ENCODE data around the gene PHACTR2.

Gene PHACTR2

GRCh38 chr6:143675946-143676345, 1.8 kb upstream of the PHACTR2 start:
- TF ChIP-seq, protein P1, sequence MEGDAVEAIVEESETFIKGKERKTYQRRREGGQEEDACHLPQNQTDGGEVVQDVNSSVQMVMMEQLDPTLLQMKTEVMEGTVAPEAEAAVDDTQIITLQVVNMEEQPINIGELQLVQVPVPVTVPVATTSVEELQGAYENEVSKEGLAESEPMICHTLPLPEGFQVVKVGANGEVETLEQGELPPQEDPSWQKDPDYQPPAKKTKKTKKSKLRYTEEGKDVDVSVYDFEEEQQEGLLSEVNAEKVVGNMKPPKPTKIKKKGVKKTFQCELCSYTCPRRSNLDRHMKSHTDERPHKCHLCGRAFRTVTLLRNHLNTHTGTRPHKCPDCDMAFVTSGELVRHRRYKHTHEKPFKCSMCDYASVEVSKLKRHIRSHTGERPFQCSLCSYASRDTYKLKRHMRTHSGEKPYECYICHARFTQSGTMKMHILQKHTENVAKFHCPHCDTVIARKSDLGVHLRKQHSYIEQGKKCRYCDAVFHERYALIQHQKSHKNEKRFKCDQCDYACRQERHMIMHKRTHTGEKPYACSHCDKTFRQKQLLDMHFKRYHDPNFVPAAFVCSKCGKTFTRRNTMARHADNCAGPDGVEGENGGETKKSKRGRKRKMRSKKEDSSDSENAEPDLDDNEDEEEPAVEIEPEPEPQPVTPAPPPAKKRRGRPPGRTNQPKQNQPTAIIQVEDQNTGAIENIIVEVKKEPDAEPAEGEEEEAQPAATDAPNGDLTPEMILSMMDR (IDR thresholded peaks at IDR 0.05; ENCODE audit: control insufficient read depth, insufficient read depth, low read depth, low read length, missing control alignments) = no peak
- DNase-seq (ENCODE audit: low read depth) = no peak
- H3K4me3 ChIP-seq (ENCODE audit: control insufficient read depth, low read depth, low read length) = no peak overlapping the region

- TF ChIP-seq, protein P1 (IDR thresholded peaks at IDR 0.05; ENCODE audit: control insufficient read depth, insufficient read depth, low read depth, low read length, missing control alignments) = no peak
- H3K4me3 ChIP-seq (ENCODE audit: control insufficient read depth, low read depth, low read length) = no peak overlapping the region
- DNase-seq (ENCODE audit: low read depth) = no peak
Observed at GRCh38 chr6:143676437-143677045, 1.2 kb upstream of the PHACTR2 start.

DNA sequence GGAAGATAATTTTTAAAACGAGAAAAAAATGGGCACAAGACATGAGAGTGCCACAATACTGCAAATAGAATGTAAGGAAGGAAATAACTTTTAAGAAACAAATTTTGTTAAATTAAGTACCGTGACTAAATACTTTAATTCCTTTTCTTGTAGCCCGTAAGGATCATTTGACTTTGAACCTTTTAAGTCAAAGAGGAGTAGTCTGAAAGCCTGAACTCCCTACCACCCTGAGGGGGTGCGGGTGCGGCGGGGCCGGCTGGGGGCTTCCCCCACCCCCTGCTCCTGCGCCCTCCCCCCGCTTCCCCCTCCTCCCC, 231 bp upstream of the PHACTR2 start:
- peak overlapping the region; percentile 62 for H3K4me3 ChIP-seq (ENCODE audit: control insufficient read depth, low read depth, low read length)
- TF ChIP-seq, protein P1 (IDR thresholded peaks at IDR 0.05; ENCODE audit: control insufficient read depth, insufficient read depth, low read depth, low read length, missing control alignments) = no peak
- no peak for DNase-seq (ENCODE audit: low read depth)

GRCh38 chr6:143679041-143679440, 1.3 kb downstream of the PHACTR2 start:
- TF ChIP-seq, protein P1 (IDR thresholded peaks at IDR 0.05; ENCODE audit: control insufficient read depth, insufficient read depth, low read depth, low read length, missing control alignments) = no peak
- DNase-seq (ENCODE audit: low read depth) = no peak
- H3K4me3 ChIP-seq (ENCODE audit: control insufficient read depth, low read depth, low read length) = peak overlapping the region; percentile 62

- TF ChIP-seq, protein P1 (IDR thresholded peaks at IDR 0.05; ENCODE audit: control insufficient read depth, insufficient read depth, low read depth, low read length, missing control alignments) = no peak
- no peak for DNase-seq (ENCODE audit: low read depth)
- peak overlapping the region; percentile 62 for H3K4me3 ChIP-seq (ENCODE audit: control insufficient read depth, low read depth, low read length)
Observed at GRCh38 chr6:143680141-143680540, 2.4 kb downstream of the PHACTR2 start.

- TF ChIP-seq, protein P1 (IDR thresholded peaks at IDR 0.05; ENCODE audit: control insufficient read depth, insufficient read depth, low read depth, low read length, missing control alignments) = no peak
- H3K4me3 ChIP-seq (ENCODE audit: control insufficient read depth, low read depth, low read length) = no peak overlapping the region
- DNase-seq (ENCODE audit: low read depth) = no peak
Observed at GRCh38 chr6:143682805-143683204, 5.0 kb downstream of the PHACTR2 start.

DNA sequence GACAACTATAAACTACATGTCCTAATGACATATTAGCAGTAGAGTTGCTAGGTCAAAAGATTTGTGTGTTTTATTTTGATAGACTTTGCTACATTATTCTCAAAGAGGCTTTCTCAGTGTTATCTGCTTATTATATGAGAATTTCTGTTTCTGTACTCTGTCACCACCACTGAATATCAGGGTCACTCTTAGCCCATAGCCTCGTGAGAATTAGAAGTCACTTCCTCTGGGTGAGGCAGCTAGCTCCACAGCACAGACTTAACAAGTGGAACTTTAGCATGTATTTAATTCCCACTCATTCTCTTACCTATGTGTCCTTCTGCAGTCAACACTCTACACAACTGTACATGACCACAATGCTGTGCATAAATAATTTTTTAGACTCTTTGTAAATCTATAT, 6.7 kb downstream of the PHACTR2 start:
- TF ChIP-seq, protein P1 (IDR thresholded peaks at IDR 0.05; ENCODE audit: control insufficient read depth, insufficient read depth, low read depth, low read length, missing control alignments) = no peak
- DNase-seq (ENCODE audit: low read depth) = no peak
- H3K4me3 ChIP-seq (ENCODE audit: control insufficient read depth, low read depth, low read length) = no peak overlapping the region
